ENCODE data around the gene ADAP1. TPM values are rescaled to one million over a fixed set of nuclear protein-coding genes. Genes with fewer than 3 reads are reported as not detected.
"Not testable (repeated sequence)": the region's sequence is repeated elsewhere in the genome, so short reads cannot be mapped to it uniquely, and the experiment has no call there.

ADAP1 gene
- total and polyA plus RNA-seq, 7 donors, result 11.4 to 157 (median 72.6) TPM

GRCh38 chr7:927031-927671 is 27.3 kb downstream of the ADAP1 start:
- intact Hi-C loops (cut with DNase I), result no loop called here
- no peaks in the 10 kb centered on the region for H3K36me3 ChIP-seq
- no peak overlapping the region for H3K4me3 ChIP-seq
- peak in 1 of 4 donors; percentile 24 for TF ChIP-seq POLR2AphosphoS5 (IDR thresholded peaks at IDR 0.05)
- no peak for TF ChIP-seq POLR2A (IDR thresholded peaks at IDR 0.05)
- TF ChIP-seq EP300 (IDR thresholded peaks at IDR 0.05), result no peak
- TF ChIP-seq CTCF (IDR thresholded peaks at IDR 0.05), result no peak
- DNase-seq, result peak; percentile 54
- H3K27me3 ChIP-seq, result no peaks in the 10 kb centered on the region
- H3K4me1 ChIP-seq, result peaks cover 0 to 50% (median 32%) of the 10 kb centered on the region in 4 donors
- H3K27ac ChIP-seq, result peak overlapping the region; percentile 12 to 81 (median 74)
- 19 to 73% methylated on average over 21 of the region's 21 CpGs for WGBS, 2 donors
- no peaks in the 10 kb centered on the region for H3K9me3 ChIP-seq

DNA sequence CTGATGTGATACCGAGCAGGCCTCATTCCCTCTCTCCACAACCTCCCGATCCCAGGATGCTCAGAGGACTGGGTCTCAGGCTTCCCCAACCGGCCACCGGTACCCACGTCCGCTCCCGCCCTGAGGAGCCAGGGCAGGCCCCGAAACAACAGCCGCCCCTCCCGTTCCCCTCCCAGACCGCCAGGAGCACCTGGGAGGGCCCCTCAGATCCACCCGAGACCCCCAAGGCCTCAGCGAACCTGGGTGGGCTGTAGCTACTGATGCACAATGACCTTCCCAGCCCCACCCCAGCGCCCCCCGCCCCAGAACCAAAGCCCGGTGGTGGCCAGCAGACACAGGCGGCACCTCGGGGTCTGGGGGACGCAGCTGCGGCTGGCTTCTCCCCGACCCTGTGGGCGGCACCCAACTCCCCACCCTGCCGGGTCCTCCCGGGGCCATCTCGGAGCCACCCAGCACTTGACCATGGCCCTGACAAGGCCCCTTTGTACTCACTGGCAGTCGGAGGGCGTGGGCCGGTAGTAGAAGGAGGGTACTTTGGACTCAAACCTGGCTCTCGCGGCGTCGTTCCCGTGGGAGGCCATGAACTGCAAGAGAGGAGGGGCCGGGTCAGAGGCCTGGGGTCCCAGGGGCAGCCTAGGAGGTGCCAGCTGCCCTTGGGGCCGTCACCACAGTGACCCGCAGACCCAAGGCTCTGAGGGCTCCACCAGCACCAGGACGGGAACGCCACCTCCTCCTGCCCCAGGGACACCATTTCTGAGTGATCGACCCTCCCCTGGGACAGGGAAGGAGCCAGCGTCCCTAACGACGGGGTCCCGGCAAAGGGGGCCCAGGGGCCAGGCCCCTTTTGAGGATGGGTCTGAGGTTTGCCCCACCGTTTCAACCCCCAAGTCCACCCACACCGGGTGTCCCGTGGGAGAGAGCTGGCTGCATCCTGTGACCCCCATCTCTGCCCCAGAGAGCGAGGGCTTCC is 28.1 kb downstream of the ADAP1 start:
- peak; percentile 64 for DNase-seq
- H3K4me1 ChIP-seq, result peaks cover 0 to 50% (median 32%) of the 10 kb centered on the region in 4 donors

DNA sequence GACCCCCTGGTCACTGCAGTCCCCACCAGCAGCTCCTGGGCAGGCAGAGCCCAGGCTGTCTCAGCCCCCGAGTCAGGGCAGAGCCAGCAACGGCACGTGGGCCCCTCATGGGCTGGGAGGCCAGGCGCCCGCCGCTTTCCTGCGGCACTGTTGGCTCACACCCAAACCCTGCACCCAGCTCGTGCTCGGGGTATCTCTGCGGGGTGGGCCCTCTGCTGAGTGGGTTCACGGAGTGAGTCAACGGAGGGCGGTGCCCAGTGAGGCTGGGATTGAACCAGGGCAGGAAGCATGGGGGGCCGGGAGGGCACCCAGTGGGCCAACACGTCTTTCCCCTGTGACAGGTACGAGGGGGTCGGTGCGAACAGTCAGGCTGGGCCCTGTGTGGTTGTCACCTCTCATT is 28.9 kb downstream of the ADAP1 start:
- H3K9me3 ChIP-seq, result no peaks in the 10 kb centered on the region
- no peaks in the 10 kb centered on the region for H3K36me3 ChIP-seq
- peak overlapping the region; percentile 12 to 81 (median 74) for H3K27ac ChIP-seq
- peaks cover 0 to 50% (median 32%) of the 10 kb centered on the region in 4 donors for H3K4me1 ChIP-seq
- WGBS, 2 donors, result 16 to 48% methylated on average over 18 of the region's 18 CpGs
- no peak for TF ChIP-seq POLR2A (IDR thresholded peaks at IDR 0.05)
- peak in 1 of 4 donors; percentile 22 for TF ChIP-seq POLR2AphosphoS5 (IDR thresholded peaks at IDR 0.05)
- H3K4me3 ChIP-seq, result no peak overlapping the region
- DNase-seq, result peak; percentile 82
- intact Hi-C loops (cut with DNase I), result no loop called here
- H3K27me3 ChIP-seq, result no peaks in the 10 kb centered on the region

More for the DNA sequence above, 28.1 kb downstream of the ADAP1 start:
- peak overlapping the region; percentile 12 to 81 (median 74) for H3K27ac ChIP-seq
- no peaks in the 10 kb centered on the region for H3K36me3 ChIP-seq
- H3K4me3 ChIP-seq, result no peak overlapping the region
- TF ChIP-seq EP300 (IDR thresholded peaks at IDR 0.05) (no peak), POLR2A (IDR thresholded peaks at IDR 0.05) (no peak), CTCF (IDR thresholded peaks at IDR 0.05) (no peak), POLR2AphosphoS5 (IDR thresholded peaks at IDR 0.05) (no peak)
- no peaks in the 10 kb centered on the region for H3K9me3 ChIP-seq
- no peaks in the 10 kb centered on the region for H3K27me3 ChIP-seq
- 20 to 68% methylated on average over 47 of the region's 47 CpGs for WGBS, 2 donors
- intact Hi-C loops (cut with DNase I), result no loop called here

GRCh38 chr7:924541-925231 is 29.8 kb downstream of the ADAP1 start:
- no peak overlapping the region for H3K4me3 ChIP-seq
- peak overlapping the region in 2 of 4 donors; percentile 71 to 78 for H3K27ac ChIP-seq
- H3K27me3 ChIP-seq, result no peaks in the 10 kb centered on the region
- H3K36me3 ChIP-seq, result no peaks in the 10 kb centered on the region
- intact Hi-C loops (cut with DNase I), result no loop called here
- peaks cover 0 to 50% (median 32%) of the 10 kb centered on the region in 4 donors for H3K4me1 ChIP-seq
- TF ChIP-seq CTCF (IDR thresholded peaks at IDR 0.05), result no peak
- no peak for TF ChIP-seq EP300 (IDR thresholded peaks at IDR 0.05)
- no peak for TF ChIP-seq POLR2A (IDR thresholded peaks at IDR 0.05)
- TF ChIP-seq POLR2AphosphoS5 (IDR thresholded peaks at IDR 0.05), result no peak
- no peaks in the 10 kb centered on the region for H3K9me3 ChIP-seq
- DNase-seq, result peak; percentile 66
- 35 to 48% methylated on average over 24 of the region's 24 CpGs for WGBS, 2 donors

GRCh38 chr7:924042-924441 is 30.4 kb downstream of the ADAP1 start:
- H3K9me3 ChIP-seq; intact Hi-C loops (cut with DNase I); H3K4me3 ChIP-seq; H3K27me3 ChIP-seq; H3K27ac ChIP-seq; H3K36me3 ChIP-seq: not testable (repeated sequence)
- 39 to 69% methylated on average over 24 to 25 of the region's 25 CpGs for WGBS, 2 donors
- H3K4me1 ChIP-seq, result peaks cover 0 to 44% (median 29%) of the 10 kb centered on the region in 4 donors
- peak; percentile 58 for DNase-seq

All from sigmoid colon (tissue), 7 donors.